Testis (tissue), 3 donors: ENCODE data around the gene ZNF283. TPM values are rescaled to one million over a fixed set of nuclear protein-coding genes. Genes with fewer than 3 reads are reported as not detected.

ENCODE experiments used
- DNase-seq: peaks from one replicate; pipeline ENCODE4 v3.0.0-alpha.2; 2019
- H3K27ac ChIP-seq, 2 donors: fragments of 200-600 bp; sonication (generic); one replicate each; pipeline ENCODE4 v1.5.1; 2019
- H3K27me3 ChIP-seq: fragments of 200-600 bp; sonication (generic); one replicate; pipeline ENCODE4 v1.5.1; 2019
- H3K36me3 ChIP-seq: fragments of 200-600 bp; sonication (generic); one replicate; pipeline ENCODE4 v1.5.1; 2017; ENCODE audit warnings: low read depth; ENCODE audit errors: missing control alignments
- H3K4me1 ChIP-seq: fragments of 200-600 bp; sonication (generic); one replicate; pipeline ENCODE4 v1.5.1; 2019
- H3K4me3 ChIP-seq, 2 donors: fragments of 200-600 bp; sonication (generic); one replicate each; pipeline ENCODE4 v1.5.1; 2017 to 2019
- H3K9me3 ChIP-seq: fragments of 200-600 bp; sonication (generic); one replicate; pipeline ENCODE4 v1.5.1; 2017
- POLR2A ChIP-seq: fragments of 450-650 bp; IDR thresholded peaks from one replicate; pipeline ENCODE4 v1.6.1; 2017; ENCODE audit warnings: antibody characterized with exemption, mild to moderate bottlenecking, moderate library complexity
- WGBS, 2 donors: methylation state at CpG; one replicate each; pipeline ENCODE4 v1.1.5; 2018; 5-methylcytosine and 5-hydroxymethylcytosine counted together
- intact Hi-C: fragments of 100-400 bp; cut with DNase I; formaldehyde crosslinking; loops from one replicate; pipeline ENCODE4 v1.15.1; 2023; ENCODE audit warnings: low total_unique reads
- polyA plus RNA-seq: library from polyadenylated mRNA; stranded (reverse); fragments of 350-450 nt; fragmentation: Illumina TruSeq; extraction: RNeasy Lipid Tissue Mini Kit (QIAGEN cat#74804); gene quantifications from one replicate; pipeline ENCODE4 v1.2.3, GENCODE V29; 2014; ENCODE audit warnings: low read depth, low replicate concordance; ENCODE audit not compliant: insufficient read depth
- total RNA-seq, 2 donors: library from RNA; depleted of rRNA; stranded (reverse); fragments of >200 nt; gene quantifications; one replicate each; pipeline ENCODE4 v1.2.3, GENCODE V29; 2016
- TF ChIP-seq, protein P1 (sequence below), 3 experiments: fragments of 450-650 bp in 2 of 3; fragments of 200-600 bp in 1 of 3; sonication (generic) in 1 of 3; IDR thresholded peaks; one replicate each; pipeline ENCODE4 v1.5.1; 2016 to 2019; ENCODE audit warnings: antibody characterized with exemption in 3 of 3, mild to moderate bottlenecking in 2 of 3, moderate library complexity in 1 of 3

Gene ZNF283
- total and polyA plus RNA-seq, 3 donors from 2014 or later = 2.9 to 10.7 (median 6.9) TPM

DNA sequence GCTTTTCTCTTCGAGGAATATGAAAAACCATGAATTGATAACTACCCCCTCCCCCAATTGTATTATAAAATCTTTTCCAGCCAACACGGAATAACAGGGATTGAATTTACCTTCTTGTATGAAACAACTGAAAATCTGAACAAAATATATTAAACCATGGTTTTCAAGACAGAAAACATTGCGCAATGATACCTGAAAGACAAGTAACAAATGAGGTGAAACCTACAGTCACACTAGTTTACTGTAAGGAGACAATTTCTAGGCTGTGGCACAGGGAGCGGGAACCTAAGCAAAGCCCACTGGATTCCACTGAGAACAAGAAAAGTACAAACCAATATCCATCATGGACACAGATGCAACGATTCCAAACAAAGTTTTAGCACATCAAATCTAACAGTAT is 53.4 kb downstream of the ZNF283 start:
- TF ChIP-seq, protein P1, sequence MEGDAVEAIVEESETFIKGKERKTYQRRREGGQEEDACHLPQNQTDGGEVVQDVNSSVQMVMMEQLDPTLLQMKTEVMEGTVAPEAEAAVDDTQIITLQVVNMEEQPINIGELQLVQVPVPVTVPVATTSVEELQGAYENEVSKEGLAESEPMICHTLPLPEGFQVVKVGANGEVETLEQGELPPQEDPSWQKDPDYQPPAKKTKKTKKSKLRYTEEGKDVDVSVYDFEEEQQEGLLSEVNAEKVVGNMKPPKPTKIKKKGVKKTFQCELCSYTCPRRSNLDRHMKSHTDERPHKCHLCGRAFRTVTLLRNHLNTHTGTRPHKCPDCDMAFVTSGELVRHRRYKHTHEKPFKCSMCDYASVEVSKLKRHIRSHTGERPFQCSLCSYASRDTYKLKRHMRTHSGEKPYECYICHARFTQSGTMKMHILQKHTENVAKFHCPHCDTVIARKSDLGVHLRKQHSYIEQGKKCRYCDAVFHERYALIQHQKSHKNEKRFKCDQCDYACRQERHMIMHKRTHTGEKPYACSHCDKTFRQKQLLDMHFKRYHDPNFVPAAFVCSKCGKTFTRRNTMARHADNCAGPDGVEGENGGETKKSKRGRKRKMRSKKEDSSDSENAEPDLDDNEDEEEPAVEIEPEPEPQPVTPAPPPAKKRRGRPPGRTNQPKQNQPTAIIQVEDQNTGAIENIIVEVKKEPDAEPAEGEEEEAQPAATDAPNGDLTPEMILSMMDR (IDR thresholded peaks at IDR 0.05) = no peak
- TF ChIP-seq POLR2A = no peak
- Histone ChIP-seq H3K4me1 (no peaks in the 10 kb centered on the region), H3K36me3 (no peaks in the 10 kb centered on the region), H3K9me3 (no peaks in the 10 kb centered on the region), H3K27me3 (no peaks in the 10 kb centered on the region), H3K27ac (no peak overlapping the region), H3K4me3 (no peak overlapping the region)
- intact Hi-C loops = no loop called here
- DNase-seq = no peak
- WGBS, 2 donors = 92 to 94% methylated on average over 5 of the region's 5 CpGs

GRCh38 chr19:43883864-43884263 is 56.7 kb downstream of the ZNF283 start, which contains the start of gene ZNF404:
Gene ZNF404 (minus strand): TSS chr19:43883964.
- 92 to 94% methylated on average over 2 of the region's 2 CpGs for WGBS, 2 donors
- intact Hi-C loops = no loop called here
- H3K36me3 ChIP-seq = no peaks in the 10 kb centered on the region
- TF ChIP-seq, protein P1 (IDR thresholded peaks at IDR 0.05) = no peak
- TF ChIP-seq POLR2A = no peak
- no peaks in the 10 kb centered on the region for H3K4me1 ChIP-seq
- no peak for DNase-seq
- H3K4me3 ChIP-seq = no peak within 1 kb of the TSS
- H3K27ac ChIP-seq = no peak within 1 kb of the TSS
- no peaks in the 10 kb centered on the region for H3K27me3 ChIP-seq
- no peaks in the 10 kb centered on the region for H3K9me3 ChIP-seq

- Histone ChIP-seq H3K27me3 (no peaks in the 10 kb centered on the region), H3K4me1 (no peaks in the 10 kb centered on the region), H3K4me3 (no peak overlapping the region), H3K9me3 (no peaks in the 10 kb centered on the region), H3K36me3 (no peaks in the 10 kb centered on the region), H3K27ac (no peak overlapping the region)
- DNase-seq = no peak
- intact Hi-C loops = no loop called here
- 88 to 93% methylated on average over 2 of the region's 2 CpGs for WGBS, 2 donors
- no peak for TF ChIP-seq POLR2A
- TF ChIP-seq, protein P1 (IDR thresholded peaks at IDR 0.05) = no peak
Measured at GRCh38 chr19:43895727-43896308, 68.7 kb downstream of the ZNF283 start.

Other genes with a start within 250 kb of the ZNF283 start
- gene IRGQ, start 231.2 kb upstream of the ZNF283 start, total RNA-seq = 10 to 100 TPM; 26.4 to 29.0 TPM
- 6.0 TPM for gene IRGQ, start 231.2 kb upstream of the ZNF283 start, polyA plus RNA-seq
- gene ZNF576, start 230.7 kb upstream of the ZNF283 start, total RNA-seq = 10 to 100 TPM; 14.6 to 17.9 TPM
- 23.1 TPM for gene ZNF576, start 230.7 kb upstream of the ZNF283 start, polyA plus RNA-seq
- gene SRRM5, start 215.2 kb upstream of the ZNF283 start, total RNA-seq = 10 to 100 TPM in 1 of 2 donors, 1 to 10 TPM in 1; 8.4 to 21.3 TPM
- gene SRRM5, start 215.2 kb upstream of the ZNF283 start, polyA plus RNA-seq = 36.0 TPM
- 10 to 100 TPM; 93.1 to 94.2 TPM for gene ZNF428, start 207.7 kb upstream of the ZNF283 start, total RNA-seq
- 64.1 TPM for gene ZNF428, start 207.7 kb upstream of the ZNF283 start, polyA plus RNA-seq
- gene CADM4, start 187.5 kb upstream of the ZNF283 start, total RNA-seq = 1 to 10 TPM; 1.5 to 4.3 TPM
- gene CADM4, start 187.5 kb upstream of the ZNF283 start, polyA plus RNA-seq = 7.8 TPM
- gene PLAUR, start 157.2 kb upstream of the ZNF283 start, total RNA-seq = 1 to 10 TPM; 4.3 to 8.4 TPM
- gene PLAUR, start 157.2 kb upstream of the ZNF283 start, polyA plus RNA-seq = 7.3 TPM
- 100 to 1,000 TPM in 1 of 2 donors, 10 to 100 TPM in 1; 97.4 to 218 TPM for gene IRGC, start 111.2 kb upstream of the ZNF283 start, total RNA-seq
- gene IRGC, start 111.2 kb upstream of the ZNF283 start, polyA plus RNA-seq = 167 TPM
- 10 to 100 TPM; 65.0 to 76.8 TPM for gene SMG9, start 72.4 kb upstream of the ZNF283 start, total RNA-seq
- gene SMG9, start 72.4 kb upstream of the ZNF283 start, polyA plus RNA-seq = 144 TPM
- gene KCNN4, start 46.3 kb upstream of the ZNF283 start, total RNA-seq = 1 to 10 TPM; 2.3 to 4.6 TPM
- 4.1 TPM for gene KCNN4, start 46.3 kb upstream of the ZNF283 start, polyA plus RNA-seq
- 10 to 100 TPM in 1 of 2 donors, 1 to 10 TPM in 1; 4.9 to 14.7 TPM for gene LYPD5, start 24.9 kb upstream of the ZNF283 start, total RNA-seq
- gene LYPD5, start 24.9 kb upstream of the ZNF283 start, polyA plus RNA-seq = 12.6 TPM
- gene ZNF404, start 56.6 kb downstream of the ZNF283 start, total RNA-seq = 10 to 100 TPM in 1 of 2 donors, 1 to 10 TPM in 1; 5.4 to 12.0 TPM
- gene ZNF404, start 56.6 kb downstream of the ZNF283 start, polyA plus RNA-seq = 4.6 TPM
- gene ZNF45, start 108.0 kb downstream of the ZNF283 start, total RNA-seq = 10 to 100 TPM; 10.5 to 10.7 TPM
- 9.4 TPM for gene ZNF45, start 108.0 kb downstream of the ZNF283 start, polyA plus RNA-seq
- gene ZNF221, start 123.9 kb downstream of the ZNF283 start, total RNA-seq = 1 to 10 TPM; 8.1 to 9.1 TPM
- 2.2 TPM for gene ZNF221, start 123.9 kb downstream of the ZNF283 start, polyA plus RNA-seq
- gene ZNF155, start 156.9 kb downstream of the ZNF283 start, total RNA-seq = 1 to 10 TPM; 8.2 to 8.7 TPM
- gene ZNF155, start 156.9 kb downstream of the ZNF283 start, polyA plus RNA-seq = 7.4 TPM
- 1 to 10 TPM; 3.3 to 4.6 TPM for gene ZNF230, start 175.6 kb downstream of the ZNF283 start, total RNA-seq
- gene ZNF230, start 175.6 kb downstream of the ZNF283 start, polyA plus RNA-seq = 5.6 TPM
- gene ZNF222, start 198.1 kb downstream of the ZNF283 start, total RNA-seq = 1 to 10 TPM; 4.2 to 6.5 TPM
- 15.4 TPM for gene ZNF222, start 198.1 kb downstream of the ZNF283 start, polyA plus RNA-seq
- gene ZNF223, start 224.7 kb downstream of the ZNF283 start, total RNA-seq = 1 to 10 TPM; 4.5 to 4.8 TPM
- gene ZNF223, start 224.7 kb downstream of the ZNF283 start, polyA plus RNA-seq = 6.1 TPM
- 1 to 10 TPM; 1.0 to 1.5 TPM for gene ZNF284, start 244.8 kb downstream of the ZNF283 start, total RNA-seq
- gene ZNF284, start 244.8 kb downstream of the ZNF283 start, polyA plus RNA-seq = 0.96 TPM